ENCODE measurements around the gene TSFM. TPM values are rescaled to one million over a fixed set of nuclear protein-coding genes. Genes with fewer than 3 reads are reported as not detected.

The TSFM gene
- total and polyA plus RNA-seq, 2 of the 13 experiments (the other 11 are each of a cell fraction or from before 2014, with no cell fraction given): 29.8 to 68.3 TPM

DNA sequence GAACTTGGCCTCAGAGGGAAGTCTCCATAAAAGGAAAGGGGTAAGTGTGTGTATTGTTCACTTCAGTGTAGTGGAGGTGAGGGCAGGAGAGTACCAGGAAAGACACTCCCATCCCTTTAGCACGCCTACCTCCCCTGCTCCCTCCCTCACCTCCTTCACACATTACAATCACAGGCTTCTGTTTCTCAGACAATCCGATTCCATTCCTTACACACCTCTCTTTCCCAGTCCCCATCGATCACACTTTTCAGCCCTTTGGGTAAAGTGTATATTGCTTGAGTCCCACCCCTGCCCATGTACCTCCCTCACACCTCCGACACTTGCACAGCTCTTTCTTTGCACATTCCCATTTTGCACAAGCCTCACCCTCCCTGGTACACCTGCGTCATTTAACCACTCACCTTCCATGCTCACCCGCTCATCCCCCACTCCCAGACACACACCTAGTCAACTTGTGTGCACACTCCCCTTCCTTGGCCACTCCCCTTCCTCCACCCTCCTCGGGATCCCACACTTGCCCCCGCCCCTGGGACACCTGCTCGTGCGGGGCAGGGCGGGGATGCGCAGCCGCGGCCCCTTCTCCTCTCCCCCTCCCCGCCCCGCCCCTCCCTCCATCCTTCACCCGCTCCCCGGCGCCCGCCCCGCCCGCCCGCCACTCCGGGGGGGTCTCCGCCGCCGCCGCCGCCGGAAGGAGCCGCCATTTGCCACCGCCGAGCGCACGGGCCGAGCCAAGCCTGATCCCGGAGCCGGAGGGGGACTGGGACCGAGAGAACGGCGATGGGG is 28.0 kb upstream of the TSFM start, which contains the start of gene MARCHF9 (continued):
- TF ChIP-seq GFI1 (CRISPR knock-in tag; IDR thresholded peaks at IDR 0.05; ENCODE audit: borderline replicate concordance): no peak
- TF ChIP-seq ZKSCAN5 (CRISPR knock-in tag; IDR thresholded peaks at IDR 0.05): 0 out of 2 replicates have a peak, but pooled peaks have one; percentile 68
- TF ChIP-seq, protein P1, sequence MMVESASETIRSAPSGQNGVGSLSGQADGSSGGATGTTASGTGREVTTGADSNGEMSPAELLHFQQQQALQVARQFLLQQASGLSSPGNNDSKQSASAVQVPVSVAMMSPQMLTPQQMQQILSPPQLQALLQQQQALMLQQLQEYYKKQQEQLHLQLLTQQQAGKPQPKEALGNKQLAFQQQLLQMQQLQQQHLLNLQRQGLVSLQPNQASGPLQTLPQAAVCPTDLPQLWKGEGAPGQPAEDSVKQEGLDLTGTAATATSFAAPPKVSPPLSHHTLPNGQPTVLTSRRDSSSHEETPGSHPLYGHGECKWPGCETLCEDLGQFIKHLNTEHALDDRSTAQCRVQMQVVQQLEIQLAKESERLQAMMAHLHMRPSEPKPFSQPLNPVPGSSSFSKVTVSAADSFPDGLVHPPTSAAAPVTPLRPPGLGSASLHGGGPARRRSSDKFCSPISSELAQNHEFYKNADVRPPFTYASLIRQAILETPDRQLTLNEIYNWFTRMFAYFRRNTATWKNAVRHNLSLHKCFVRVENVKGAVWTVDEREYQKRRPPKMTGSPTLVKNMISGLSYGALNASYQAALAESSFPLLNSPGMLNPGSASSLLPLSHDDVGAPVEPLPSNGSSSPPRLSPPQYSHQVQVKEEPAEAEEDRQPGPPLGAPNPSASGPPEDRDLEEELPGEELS (CRISPR knock-in tag; IDR thresholded peaks at IDR 0.05): no peak
- no peak for TF ChIP-seq ZFP1 (CRISPR knock-in tag; IDR thresholded peaks at IDR 0.05)
- TF ChIP-seq, protein P2, sequence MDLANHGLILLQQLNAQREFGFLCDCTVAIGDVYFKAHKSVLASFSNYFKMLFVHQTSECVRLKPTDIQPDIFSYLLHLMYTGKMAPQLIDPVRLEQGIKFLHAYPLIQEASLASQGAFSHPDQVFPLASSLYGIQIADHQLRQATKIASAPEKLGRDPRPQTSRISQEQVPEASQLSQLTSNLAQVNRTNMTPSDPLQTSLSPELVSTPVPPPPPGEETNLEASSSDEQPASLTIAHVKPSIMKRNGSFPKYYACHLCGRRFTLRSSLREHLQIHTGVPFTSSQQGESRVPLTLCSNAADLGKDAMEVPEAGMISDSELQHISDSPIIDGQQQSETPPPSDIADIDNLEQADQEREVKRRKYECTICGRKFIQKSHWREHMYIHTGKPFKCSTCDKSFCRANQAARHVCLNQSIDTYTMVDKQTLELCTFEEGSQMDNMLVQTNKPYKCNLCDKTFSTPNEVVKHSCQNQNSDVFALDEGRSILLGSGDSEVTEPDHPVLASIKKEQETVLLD (CRISPR knock-in tag; IDR thresholded peaks at IDR 0.05; ENCODE audit: low read depth): 0 out of 2 replicates have a peak, but pooled peaks have one; percentile 34
- TF ChIP-seq ELF3 (CRISPR knock-in tag; IDR thresholded peaks at IDR 0.05): no peak
- no peak for TF ChIP-seq ZNF260 (CRISPR knock-in tag; IDR thresholded peaks at IDR 0.05; ENCODE audit: borderline replicate concordance, low read depth)
- no peak for TF ChIP-seq ZNF432 (CRISPR knock-in tag; IDR thresholded peaks at IDR 0.05; ENCODE audit: borderline replicate concordance)
- peak; percentile 68 for TF ChIP-seq SAP130 (CRISPR knock-in tag; IDR thresholded peaks at IDR 0.05; ENCODE audit: low read depth)
- no peak for TF ChIP-seq RFX3 (CRISPR knock-in tag; IDR thresholded peaks at IDR 0.05)
- TF ChIP-seq ZNF296 (CRISPR knock-in tag; conservative IDR thresholded peaks at IDR 0.05): no peak
- no peak for TF ChIP-seq BORCS8-MEF2B (CRISPR knock-in tag; IDR thresholded peaks at IDR 0.05)
- TF ChIP-seq REXO4 (CRISPR knock-in tag; IDR thresholded peaks at IDR 0.05; ENCODE audit: borderline replicate concordance): no peak
- TF ChIP-seq FOXM1 (CRISPR knock-in tag; IDR thresholded peaks at IDR 0.05): no peak
- TF ChIP-seq, protein P3, sequence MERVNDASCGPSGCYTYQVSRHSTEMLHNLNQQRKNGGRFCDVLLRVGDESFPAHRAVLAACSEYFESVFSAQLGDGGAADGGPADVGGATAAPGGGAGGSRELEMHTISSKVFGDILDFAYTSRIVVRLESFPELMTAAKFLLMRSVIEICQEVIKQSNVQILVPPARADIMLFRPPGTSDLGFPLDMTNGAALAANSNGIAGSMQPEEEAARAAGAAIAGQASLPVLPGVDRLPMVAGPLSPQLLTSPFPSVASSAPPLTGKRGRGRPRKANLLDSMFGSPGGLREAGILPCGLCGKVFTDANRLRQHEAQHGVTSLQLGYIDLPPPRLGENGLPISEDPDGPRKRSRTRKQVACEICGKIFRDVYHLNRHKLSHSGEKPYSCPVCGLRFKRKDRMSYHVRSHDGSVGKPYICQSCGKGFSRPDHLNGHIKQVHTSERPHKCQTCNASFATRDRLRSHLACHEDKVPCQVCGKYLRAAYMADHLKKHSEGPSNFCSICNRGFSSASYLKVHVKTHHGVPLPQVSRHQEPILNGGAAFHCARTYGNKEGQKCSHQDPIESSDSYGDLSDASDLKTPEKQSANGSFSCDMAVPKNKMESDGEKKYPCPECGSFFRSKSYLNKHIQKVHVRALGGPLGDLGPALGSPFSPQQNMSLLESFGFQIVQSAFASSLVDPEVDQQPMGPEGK (CRISPR knock-in tag; IDR thresholded peaks at IDR 0.05): peak; percentile 91
- TF ChIP-seq, protein P4, sequence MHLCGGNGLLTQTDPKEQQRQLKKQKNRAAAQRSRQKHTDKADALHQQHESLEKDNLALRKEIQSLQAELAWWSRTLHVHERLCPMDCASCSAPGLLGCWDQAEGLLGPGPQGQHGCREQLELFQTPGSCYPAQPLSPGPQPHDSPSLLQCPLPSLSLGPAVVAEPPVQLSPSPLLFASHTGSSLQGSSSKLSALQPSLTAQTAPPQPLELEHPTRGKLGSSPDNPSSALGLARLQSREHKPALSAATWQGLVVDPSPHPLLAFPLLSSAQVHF (CRISPR knock-in tag; IDR thresholded peaks at IDR 0.05): no peak
- TF ChIP-seq, protein P5, sequence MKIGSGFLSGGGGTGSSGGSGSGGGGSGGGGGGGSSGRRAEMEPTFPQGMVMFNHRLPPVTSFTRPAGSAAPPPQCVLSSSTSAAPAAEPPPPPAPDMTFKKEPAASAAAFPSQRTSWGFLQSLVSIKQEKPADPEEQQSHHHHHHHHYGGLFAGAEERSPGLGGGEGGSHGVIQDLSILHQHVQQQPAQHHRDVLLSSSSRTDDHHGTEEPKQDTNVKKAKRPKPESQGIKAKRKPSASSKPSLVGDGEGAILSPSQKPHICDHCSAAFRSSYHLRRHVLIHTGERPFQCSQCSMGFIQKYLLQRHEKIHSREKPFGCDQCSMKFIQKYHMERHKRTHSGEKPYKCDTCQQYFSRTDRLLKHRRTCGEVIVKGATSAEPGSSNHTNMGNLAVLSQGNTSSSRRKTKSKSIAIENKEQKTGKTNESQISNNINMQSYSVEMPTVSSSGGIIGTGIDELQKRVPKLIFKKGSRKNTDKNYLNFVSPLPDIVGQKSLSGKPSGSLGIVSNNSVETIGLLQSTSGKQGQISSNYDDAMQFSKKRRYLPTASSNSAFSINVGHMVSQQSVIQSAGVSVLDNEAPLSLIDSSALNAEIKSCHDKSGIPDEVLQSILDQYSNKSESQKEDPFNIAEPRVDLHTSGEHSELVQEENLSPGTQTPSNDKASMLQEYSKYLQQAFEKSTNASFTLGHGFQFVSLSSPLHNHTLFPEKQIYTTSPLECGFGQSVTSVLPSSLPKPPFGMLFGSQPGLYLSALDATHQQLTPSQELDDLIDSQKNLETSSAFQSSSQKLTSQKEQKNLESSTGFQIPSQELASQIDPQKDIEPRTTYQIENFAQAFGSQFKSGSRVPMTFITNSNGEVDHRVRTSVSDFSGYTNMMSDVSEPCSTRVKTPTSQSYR (CRISPR knock-in tag; IDR thresholded peaks at IDR 0.05; ENCODE audit: borderline replicate concordance): no peak
- TF ChIP-seq RNF2 (conservative IDR thresholded peaks at IDR 0.05; ENCODE audit: low read depth): no peak
- no peak for TF ChIP-seq NKX3-1 (CRISPR knock-in tag; IDR thresholded peaks at IDR 0.05)
- TF ChIP-seq SOX5 (CRISPR knock-in tag; IDR thresholded peaks at IDR 0.05; ENCODE audit: borderline replicate concordance): no peak
- TF ChIP-seq ZNF703 (CRISPR knock-in tag; IDR thresholded peaks at IDR 0.05; ENCODE audit: borderline replicate concordance): no peak
- no peak for TF ChIP-seq ZNF878 (CRISPR knock-in tag; IDR thresholded peaks at IDR 0.05)
